HG02970 (cell line): ENCODE measurements around the gene PIP4K2C.
"Not testable (repeated sequence)": the region's sequence is repeated elsewhere in the genome, so short reads cannot be mapped to it uniquely, and the experiment has no call there.

ENCODE experiments used
- ATAC-seq: cut with Tn5 transposase; IDR thresholded peaks from one replicate; pipeline ENCODE4 v1.9.1; 2021; ENCODE audit warnings: mild to moderate bottlenecking, moderate library complexity, moderate number of reproducible peaks; ENCODE audit not compliant: unreplicated experiment, low FRiP score

Gene PIP4K2C

DNA sequence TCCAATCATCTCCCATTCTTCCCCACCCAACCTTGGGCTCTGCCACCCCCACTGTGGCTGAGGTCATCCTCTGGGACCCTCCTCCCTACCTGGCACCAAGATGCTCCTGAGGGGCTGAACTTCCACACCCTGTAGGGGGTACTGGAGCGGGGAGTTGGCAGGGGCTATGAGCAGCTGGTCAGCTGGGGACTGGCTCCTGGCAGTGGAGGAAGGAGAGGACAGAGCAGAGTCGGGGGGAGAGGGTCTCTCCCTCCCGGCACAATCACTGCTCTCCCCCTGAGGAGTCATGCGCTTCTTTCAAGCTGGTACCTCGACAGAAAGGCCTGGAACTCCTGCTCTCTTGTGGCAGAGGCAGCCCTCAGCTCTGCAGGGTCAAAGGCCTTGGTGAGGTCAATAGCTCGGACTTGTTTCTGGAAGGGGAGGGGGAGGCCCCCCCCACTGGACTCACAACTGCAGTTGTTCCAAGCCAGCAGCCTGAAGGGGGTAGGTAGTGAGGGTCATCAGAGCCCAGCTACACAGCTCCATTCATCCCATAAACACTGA is 40.0 kb downstream of the PIP4K2C start:
- ATAC-seq = no peak

GRCh38 chr12:57631566-57632072 is 40.6 kb downstream of the PIP4K2C start:
- no peak for ATAC-seq

- no peak for ATAC-seq
These were observed 41.3 kb downstream of the PIP4K2C start for GRCh38 chr12:57632073-57632957.

DNA sequence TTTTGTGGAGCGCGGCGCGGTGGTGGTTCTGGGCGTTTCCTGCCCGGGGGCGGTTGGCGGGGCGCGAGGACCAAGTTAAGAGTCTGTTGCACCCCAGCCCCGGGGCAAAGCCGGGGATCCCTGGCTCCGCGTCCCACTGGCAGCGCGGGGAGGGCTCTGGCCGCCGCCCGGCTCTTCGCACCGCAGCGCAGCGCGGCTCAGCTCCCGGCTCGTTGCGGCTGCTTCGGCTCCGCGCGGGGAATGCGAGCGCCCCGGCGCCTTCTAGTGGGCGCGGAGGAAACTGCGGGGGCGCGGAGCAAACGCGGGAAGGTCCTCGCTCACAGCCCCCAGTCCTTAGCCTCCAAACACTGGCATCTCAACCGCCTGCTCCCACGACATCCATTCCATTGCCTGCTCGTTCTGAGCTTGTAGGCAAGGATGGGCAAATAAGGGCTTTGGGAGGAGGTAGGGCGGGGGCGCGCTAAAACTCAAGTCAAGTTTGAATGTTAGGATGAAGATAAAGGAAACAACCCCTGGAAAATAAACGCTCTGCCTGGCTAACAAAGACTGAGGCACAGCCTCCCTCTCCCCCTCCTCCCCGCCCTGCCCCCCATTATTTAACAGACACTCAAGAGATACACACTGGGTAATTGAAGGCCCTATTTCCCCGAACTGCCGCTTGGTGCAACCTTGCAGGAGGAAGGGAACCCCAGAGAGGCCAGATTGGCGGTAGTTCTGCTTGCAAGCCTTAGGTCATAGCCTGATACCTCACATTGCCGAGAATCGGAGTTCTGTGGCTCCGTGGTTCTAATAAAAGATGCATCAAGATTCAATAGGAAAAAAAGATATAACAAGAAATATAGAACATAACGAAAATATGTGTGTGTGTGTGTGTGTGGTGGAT is 42.2 kb downstream of the PIP4K2C start, which contains the start of gene B4GALNT1:
Gene B4GALNT1 (minus strand): TSS at position 244 of the 883 bp plus-strand sequence. CDS start 1,069 bp downstream, outside the sequence.
- ATAC-seq = peak; percentile 53

DNA sequence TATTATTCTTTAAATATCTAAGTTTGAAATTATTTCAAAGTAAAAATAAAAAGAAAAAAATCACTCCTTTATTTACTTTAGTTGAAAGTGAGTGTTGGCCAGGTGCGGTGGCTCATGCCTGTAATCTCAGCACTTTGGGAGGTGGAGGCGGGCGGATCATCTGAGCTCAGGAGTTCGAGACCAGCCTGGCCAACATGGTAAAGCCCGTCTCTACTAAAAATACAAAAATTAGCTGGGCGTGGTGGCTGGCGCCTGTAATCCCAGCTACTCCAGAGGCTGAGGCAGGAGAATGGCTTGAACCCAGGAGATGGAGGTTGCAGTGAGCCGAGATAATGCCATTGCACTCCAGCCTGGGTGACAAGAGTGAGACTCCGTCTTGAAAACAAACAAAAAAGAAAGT is 45.7 kb downstream of the PIP4K2C start:
- ATAC-seq = not testable (repeated sequence)

DNA sequence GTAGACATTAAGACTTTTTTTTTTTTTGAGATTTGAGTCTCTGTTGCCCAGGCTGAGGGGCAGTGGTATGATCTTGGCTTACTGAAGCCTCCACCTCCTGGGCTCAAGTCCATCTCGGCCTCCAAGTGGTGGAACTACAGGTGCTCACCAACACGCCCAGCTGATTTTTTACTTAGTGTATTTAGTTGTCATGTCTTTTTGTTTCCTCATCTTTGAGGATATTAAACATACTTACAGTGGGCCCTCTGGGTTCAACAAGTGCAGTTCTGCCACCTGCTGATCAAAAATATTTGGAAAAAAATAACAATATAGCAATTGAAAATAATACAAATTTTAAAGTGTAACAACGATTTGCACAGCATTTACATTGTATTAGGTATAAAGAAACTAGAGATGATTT is 46.4 kb downstream of the PIP4K2C start:
- no peak for ATAC-seq

DNA sequence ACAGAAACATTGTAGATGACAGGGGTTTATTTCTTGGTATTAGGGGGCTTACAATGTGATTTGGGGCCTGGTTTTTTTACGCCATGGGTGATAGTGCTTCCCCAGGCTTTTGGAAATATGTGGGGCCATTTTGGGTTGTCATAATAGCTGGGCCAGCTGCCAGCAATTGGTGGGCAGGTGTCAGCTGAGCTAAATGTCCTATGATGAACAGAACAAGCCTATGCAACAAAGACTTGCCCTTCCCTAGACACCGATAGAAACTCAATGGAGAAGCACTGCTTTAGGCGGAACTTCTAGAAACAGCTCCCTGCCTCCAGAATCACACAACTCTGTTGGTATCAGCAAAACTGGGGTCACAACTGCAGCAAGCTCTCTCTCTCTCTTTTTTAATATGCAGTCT is 47.1 kb downstream of the PIP4K2C start:
- ATAC-seq = no peak

DNA sequence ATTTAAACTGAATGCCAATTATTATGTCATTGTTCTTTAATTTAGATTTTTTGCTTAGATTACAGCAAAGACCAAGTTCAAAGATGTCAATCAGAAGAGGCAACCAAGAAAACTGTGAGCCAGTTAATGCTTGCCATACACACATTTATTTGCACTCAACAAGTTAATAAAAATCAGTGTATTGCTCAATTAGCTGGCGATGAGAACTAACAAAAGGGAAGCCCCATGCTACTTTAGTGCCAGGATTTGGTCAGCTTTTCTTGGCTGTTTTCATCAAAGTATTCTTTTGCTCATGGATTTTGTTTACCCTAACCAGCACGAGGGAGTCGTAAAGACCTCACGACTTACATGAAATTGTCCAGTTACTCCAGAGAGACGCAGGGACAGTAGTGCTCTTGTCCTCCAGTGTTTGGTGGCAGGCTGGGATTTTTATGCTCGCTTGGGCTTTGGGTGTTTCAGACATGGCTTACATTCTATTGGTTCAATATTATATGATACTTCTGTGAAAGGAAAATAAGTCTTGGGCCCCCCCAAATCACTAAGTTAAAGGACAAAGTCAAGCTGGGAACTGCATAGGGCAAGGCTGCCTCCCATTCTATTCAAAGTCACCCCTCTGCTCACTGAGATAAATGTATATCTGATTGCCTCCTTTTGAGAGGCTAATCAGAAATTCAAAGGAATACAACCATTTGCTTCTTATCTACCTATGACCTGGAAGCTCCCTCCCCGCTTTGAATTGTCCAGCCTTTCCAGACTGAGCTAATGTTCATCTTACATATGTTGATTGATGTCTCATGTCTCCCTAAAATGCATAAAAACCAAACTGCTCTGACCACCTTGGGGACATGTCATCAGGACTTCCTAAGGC is 49.4 kb downstream of the PIP4K2C start:
- ATAC-seq = no peak

- no peak for ATAC-seq
These were observed 50.9 kb downstream of the PIP4K2C start for GRCh38 chr12:57641699-57642442.

- ATAC-seq = not testable (repeated sequence)
These were observed 55.1 kb downstream of the PIP4K2C start for GRCh38 chr12:57645990-57646658.

- ATAC-seq = not testable (repeated sequence)
These were observed 55.7 kb downstream of the PIP4K2C start for GRCh38 chr12:57646659-57647049.
